Activated naive CD8-positive, alpha-beta T cell treated with anti-CD3 and anti-CD28 coated beads for 36 hours (primary cell): Measurements from ENCODE around the gene AAGAB. TPM values are rescaled to one million over a fixed set of nuclear protein-coding genes. Genes with fewer than 3 reads are reported as not detected.

Experiments
- DNase-seq: peaks from one replicate; pipeline ENCODE4 v3.0.0; 2021
- H3K27ac Mint-ChIP-seq: one replicate; pipeline ENCODE4 v1.8.0; 2022; ENCODE audit warnings: mild to moderate bottlenecking, moderate library complexity, mixed read lengths
- H3K27me3 Mint-ChIP-seq: one replicate; pipeline ENCODE4 v1.8.0; 2022; ENCODE audit warnings: mild to moderate bottlenecking, mixed read lengths
- H3K36me3 Mint-ChIP-seq: one replicate; pipeline ENCODE4 v1.8.0; 2021; ENCODE audit warnings: mild to moderate bottlenecking, mixed read lengths
- H3K4me1 Mint-ChIP-seq: one replicate; pipeline ENCODE4 v1.8.0; 2021; ENCODE audit warnings: mixed read lengths
- H3K4me3 Mint-ChIP-seq: one replicate; pipeline ENCODE4 v1.8.0; 2022; ENCODE audit warnings: mild to moderate bottlenecking, moderate library complexity, mixed read lengths
- H3K9me3 Mint-ChIP-seq: one replicate; pipeline ENCODE4 v1.8.0; 2022; ENCODE audit warnings: mixed read lengths
- total RNA-seq, 2 experiments: library from RNA; stranded (reverse); gene quantifications; one replicate each; pipeline ENCODE4 v1.2.3, GENCODE V29; 2021

Gene AAGAB
- total RNA-seq, 2 experiments from 2014 or later: 50.6 to 51.0 TPM

DNA sequence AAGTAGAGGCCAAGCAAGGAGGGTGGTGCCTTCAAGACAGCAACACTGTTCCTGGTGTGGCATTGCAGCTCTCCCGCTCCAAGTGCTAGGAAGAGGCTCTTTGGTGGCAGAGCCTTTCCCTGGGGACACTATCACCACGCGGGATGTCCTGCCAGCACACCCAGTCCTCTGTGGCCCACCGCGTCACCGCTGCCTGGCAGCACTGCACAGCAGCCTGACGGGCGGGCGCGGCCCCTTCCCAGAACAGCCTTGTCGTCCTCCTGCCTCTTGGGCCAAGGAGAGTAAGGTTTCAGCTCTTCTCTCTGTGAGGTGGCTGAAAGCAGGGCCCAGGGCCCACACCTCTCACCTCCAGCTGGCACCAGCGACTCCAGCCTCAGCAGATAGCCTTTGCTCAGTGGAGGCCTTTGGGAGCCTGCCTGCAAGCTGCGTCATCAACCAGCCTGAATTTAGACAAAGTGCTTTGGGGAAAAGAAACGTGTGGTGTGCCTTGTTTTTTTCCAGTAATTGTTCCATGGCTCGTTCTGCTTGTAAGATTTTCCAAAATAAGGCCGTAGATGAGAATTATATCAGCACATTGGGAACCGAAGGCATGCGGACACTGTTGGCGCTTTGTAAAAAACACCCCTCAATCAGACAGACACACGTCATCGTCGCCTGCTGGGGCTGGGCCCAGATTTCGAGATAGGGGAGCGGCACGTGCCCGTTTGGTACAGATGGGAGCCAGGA is 65.0 kb downstream of the AAGAB start:
- Mint-ChIP-seq H3K4me3 (no peak overlapping the region), H3K27me3 (no peaks in the 10 kb centered on the region), H3K36me3 (peaks cover 25% of the 10 kb centered on the region), H3K4me1 (peaks cover 5% of the 10 kb centered on the region), H3K9me3 (no peaks in the 10 kb centered on the region), H3K27ac (no peak overlapping the region)
- DNase-seq: no peak

DNA sequence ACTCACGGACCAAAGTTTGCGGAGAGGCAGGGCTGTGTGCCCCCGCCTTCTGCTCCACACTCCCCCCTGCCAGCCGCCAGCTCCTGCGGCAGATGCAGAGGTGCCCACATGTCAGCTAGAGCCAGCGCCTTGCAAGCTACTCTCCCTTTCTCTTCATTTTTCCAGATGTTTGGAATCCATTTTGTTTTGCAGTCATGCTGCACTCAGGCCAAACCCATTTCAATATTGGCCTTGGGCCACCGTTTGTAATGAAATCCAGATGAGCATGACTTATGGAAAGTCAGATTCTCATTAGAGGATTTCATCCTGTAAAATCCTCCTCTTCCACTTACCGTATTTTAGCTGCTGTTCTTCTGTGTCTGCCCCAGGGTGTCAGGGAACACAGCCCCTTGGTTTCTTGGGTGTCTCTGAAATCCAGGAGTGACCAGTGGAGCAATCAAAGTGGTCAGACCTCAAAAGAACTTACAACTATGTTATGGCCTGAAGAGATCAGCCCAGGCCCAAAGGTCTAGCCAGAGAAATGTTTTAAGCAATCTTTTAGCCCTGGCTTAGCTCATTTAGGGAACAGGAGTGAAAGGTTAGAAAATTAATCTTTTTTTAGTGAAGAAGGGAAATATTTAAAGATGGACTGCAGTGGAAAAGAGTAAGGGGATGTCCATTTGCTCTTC is 65.8 kb downstream of the AAGAB start:
- H3K27me3 Mint-ChIP-seq: no peaks in the 10 kb centered on the region
- H3K9me3 Mint-ChIP-seq: no peaks in the 10 kb centered on the region
- no peak for DNase-seq
- peaks cover 19% of the 10 kb centered on the region for H3K36me3 Mint-ChIP-seq
- H3K4me1 Mint-ChIP-seq: peaks cover 5% of the 10 kb centered on the region
- no peak overlapping the region for H3K27ac Mint-ChIP-seq
- no peak overlapping the region for H3K4me3 Mint-ChIP-seq

- Mint-ChIP-seq H3K4me3 (no peak overlapping the region), H3K36me3 (peaks cover 12% of the 10 kb centered on the region), H3K27me3 (no peaks in the 10 kb centered on the region), H3K4me1 (peaks cover 4% of the 10 kb centered on the region), H3K9me3 (no peaks in the 10 kb centered on the region), H3K27ac (no peak overlapping the region)
- DNase-seq: no peak
Measured at GRCh38 chr15:67187351-67187854, 67.1 kb downstream of the AAGAB start.

- no peak for DNase-seq
- H3K36me3 Mint-ChIP-seq: peaks cover 12% of the 10 kb centered on the region
- H3K4me3 Mint-ChIP-seq: no peak overlapping the region
- no peak overlapping the region for H3K27ac Mint-ChIP-seq
- no peaks in the 10 kb centered on the region for H3K27me3 Mint-ChIP-seq
- no peaks in the 10 kb centered on the region for H3K4me1 Mint-ChIP-seq
- no peaks in the 10 kb centered on the region for H3K9me3 Mint-ChIP-seq
Measured at GRCh38 chr15:67186688-67187087, 67.8 kb downstream of the AAGAB start.

DNA sequence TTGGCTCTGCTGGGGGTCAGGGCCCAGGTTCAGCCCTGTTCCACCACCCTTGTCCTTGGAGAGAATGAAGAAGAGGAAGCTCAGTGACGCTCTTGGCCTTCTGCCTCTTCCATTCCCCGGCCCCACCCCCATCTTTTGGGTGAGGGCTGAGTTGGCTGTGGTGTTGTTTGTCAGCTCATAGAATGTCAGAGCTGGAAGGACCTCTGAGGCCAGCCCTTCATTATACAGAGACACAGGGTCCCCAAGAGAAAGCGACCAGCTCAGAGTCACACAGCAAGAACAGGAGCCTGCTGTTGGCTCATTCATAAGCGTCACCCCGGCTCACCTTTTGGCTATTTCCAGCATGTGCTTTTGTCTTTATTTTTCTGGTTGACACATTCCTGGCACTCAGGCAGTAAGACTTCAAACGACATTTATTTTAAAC is 68.2 kb downstream of the AAGAB start:
- no peak for DNase-seq
- Mint-ChIP-seq H3K36me3 (peaks cover 12% of the 10 kb centered on the region), H3K4me1 (no peaks in the 10 kb centered on the region), H3K4me3 (no peak overlapping the region), H3K9me3 (no peaks in the 10 kb centered on the region), H3K27me3 (no peaks in the 10 kb centered on the region), H3K27ac (no peak overlapping the region)

DNA sequence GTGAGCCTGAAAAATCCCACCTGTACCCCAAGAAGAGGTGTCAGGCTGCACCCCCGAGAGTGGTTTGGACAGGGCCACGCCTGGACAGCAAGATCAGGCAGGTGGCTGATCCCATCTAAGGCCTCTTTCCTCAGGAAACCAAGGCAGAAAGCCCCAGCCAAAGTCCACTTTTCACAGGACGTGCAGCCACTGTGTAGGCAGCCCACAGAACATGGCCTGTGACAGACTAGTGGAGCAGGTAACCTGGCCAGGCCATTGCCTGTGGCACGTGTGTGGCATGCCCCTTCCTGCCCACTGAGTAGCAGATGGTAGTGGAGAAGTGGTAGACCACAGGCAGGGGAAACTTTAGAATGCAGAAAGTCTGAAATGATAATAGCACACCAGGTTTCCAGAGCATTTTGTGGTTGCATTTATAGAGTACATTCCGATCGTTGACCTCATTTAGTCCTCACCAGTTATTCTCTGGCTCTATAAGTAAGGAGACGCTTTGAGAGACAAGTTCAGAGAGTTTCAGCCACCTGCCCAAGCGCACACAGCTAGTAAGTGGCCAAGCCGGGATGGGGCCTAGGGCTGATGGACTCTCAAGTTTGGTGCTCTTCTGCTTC is 68.7 kb downstream of the AAGAB start:
- no peaks in the 10 kb centered on the region for H3K27me3 Mint-ChIP-seq
- H3K9me3 Mint-ChIP-seq: no peaks in the 10 kb centered on the region
- no peak overlapping the region for H3K27ac Mint-ChIP-seq
- H3K4me3 Mint-ChIP-seq: no peak overlapping the region
- no peaks in the 10 kb centered on the region for H3K4me1 Mint-ChIP-seq
- peak; percentile 18 for DNase-seq
- peaks cover 11% of the 10 kb centered on the region for H3K36me3 Mint-ChIP-seq

GRCh38 chr15:67185051-67185450 is 69.4 kb downstream of the AAGAB start:
- no peak overlapping the region for H3K4me3 Mint-ChIP-seq
- H3K27ac Mint-ChIP-seq: peak overlapping the region; percentile 1
- peaks cover 8% of the 10 kb centered on the region for H3K36me3 Mint-ChIP-seq
- no peaks in the 10 kb centered on the region for H3K9me3 Mint-ChIP-seq
- no peak for DNase-seq
- H3K27me3 Mint-ChIP-seq: no peaks in the 10 kb centered on the region
- H3K4me1 Mint-ChIP-seq: no peaks in the 10 kb centered on the region

- Mint-ChIP-seq H3K36me3 (peaks cover 6% of the 10 kb centered on the region), H3K4me1 (no peaks in the 10 kb centered on the region), H3K9me3 (no peaks in the 10 kb centered on the region), H3K27me3 (no peaks in the 10 kb centered on the region), H3K27ac (no peak overlapping the region), H3K4me3 (no peak overlapping the region)
- no peak for DNase-seq
Measured at GRCh38 chr15:67184208-67184925, 70.1 kb downstream of the AAGAB start.

DNA sequence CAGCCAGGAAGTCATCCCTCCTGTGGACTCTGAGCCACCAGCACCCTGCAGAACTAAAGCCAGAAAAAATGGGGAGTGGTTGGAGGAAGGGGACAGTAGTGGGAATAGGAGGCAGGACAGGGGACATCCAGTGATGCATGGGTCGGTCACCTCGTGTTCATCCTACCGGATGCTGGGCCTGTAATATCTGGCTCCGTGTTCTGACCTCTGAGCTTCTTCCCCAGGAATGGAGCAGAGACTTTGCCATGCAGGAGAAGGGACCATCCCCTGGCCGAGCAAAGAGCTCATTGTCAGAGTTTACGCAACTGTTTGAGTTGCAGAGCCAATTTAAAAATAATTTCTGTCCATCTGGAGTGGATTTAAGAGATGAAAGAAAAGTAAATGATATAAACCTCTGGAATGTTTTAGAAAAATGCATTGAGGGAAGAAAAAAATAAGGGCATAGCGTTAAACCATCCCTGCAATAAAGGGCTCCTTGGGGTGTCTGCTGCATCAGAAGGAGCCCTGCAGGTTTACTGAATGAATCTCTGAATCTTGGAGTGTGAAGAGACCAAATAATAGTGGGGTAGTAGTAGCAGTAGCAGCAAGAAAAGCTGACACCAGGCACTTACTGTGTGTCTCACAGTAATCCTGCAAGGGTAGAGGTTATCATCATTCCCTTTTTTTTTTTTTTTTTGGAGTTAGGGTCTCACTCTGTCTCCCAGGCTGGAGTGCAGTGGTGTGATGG is 70.9 kb downstream of the AAGAB start:
- Mint-ChIP-seq H3K27ac (no peak overlapping the region), H3K27me3 (no peaks in the 10 kb centered on the region), H3K9me3 (no peaks in the 10 kb centered on the region), H3K4me1 (no peaks in the 10 kb centered on the region), H3K4me3 (no peak overlapping the region), H3K36me3 (peaks cover 9% of the 10 kb centered on the region)
- no peak for DNase-seq

- Mint-ChIP-seq H3K27me3 (no peaks in the 10 kb centered on the region), H3K27ac (no peak overlapping the region)
- DNase-seq: no peak
Measured at GRCh38 chr15:67181221-67181639, 73.2 kb downstream of the AAGAB start.

DNA sequence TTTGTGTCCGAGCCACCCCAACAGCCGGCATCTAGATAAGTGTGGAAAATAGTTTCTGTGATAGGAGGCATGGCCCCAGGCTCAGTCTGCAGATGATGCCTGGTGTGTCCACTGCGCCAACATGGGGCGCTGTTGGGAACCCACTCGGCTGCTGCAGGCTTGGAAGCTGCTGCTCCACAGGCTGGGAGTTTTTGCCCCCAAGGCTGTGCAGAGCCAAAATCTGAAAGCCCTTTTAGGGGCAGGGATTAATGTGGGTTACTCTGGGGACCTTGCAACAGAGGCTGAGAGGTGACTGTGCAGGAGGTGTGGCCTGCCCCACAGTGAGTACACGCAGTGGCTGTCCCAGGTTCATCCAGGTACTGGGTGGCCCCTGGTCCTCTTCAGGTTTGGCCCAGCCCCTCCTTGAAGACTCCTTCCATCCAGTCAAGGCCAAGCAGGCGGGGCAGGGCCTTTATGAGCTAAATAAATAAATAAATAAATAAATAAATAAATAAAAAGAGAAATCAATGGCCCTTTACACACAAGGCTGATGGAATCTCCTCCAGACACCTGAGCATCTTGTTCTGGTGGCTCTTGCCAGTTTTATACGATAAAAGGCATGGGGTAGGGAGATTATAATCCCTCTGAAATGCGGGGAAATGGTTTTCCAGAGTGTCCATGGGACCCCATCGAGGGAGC is 73.8 kb downstream of the AAGAB start:
- H3K4me3 Mint-ChIP-seq: no peak overlapping the region
- H3K9me3 Mint-ChIP-seq: no peaks in the 10 kb centered on the region
- H3K27me3 Mint-ChIP-seq: no peaks in the 10 kb centered on the region
- peaks cover 9% of the 10 kb centered on the region for H3K4me1 Mint-ChIP-seq
- DNase-seq: no peak
- peaks cover 8% of the 10 kb centered on the region for H3K36me3 Mint-ChIP-seq
- H3K27ac Mint-ChIP-seq: no peak overlapping the region

More at GRCh38 chr15:67181221-67181639, 73.2 kb downstream of the AAGAB start:
- peaks cover 10% of the 10 kb centered on the region for H3K36me3 Mint-ChIP-seq
- H3K9me3 Mint-ChIP-seq: no peaks in the 10 kb centered on the region
- peaks cover 4% of the 10 kb centered on the region for H3K4me1 Mint-ChIP-seq
- no peak overlapping the region for H3K4me3 Mint-ChIP-seq

GRCh38 chr15:67180035-67180434 is 74.4 kb downstream of the AAGAB start:
- no peaks in the 10 kb centered on the region for H3K27me3 Mint-ChIP-seq
- H3K9me3 Mint-ChIP-seq: no peaks in the 10 kb centered on the region
- peak overlapping the region; percentile 3 for H3K27ac Mint-ChIP-seq
- H3K36me3 Mint-ChIP-seq: peaks cover 8% of the 10 kb centered on the region
- DNase-seq: no peak
- no peak overlapping the region for H3K4me3 Mint-ChIP-seq
- peaks cover 15% of the 10 kb centered on the region for H3K4me1 Mint-ChIP-seq

- Mint-ChIP-seq H3K4me1 (peaks cover 20% of the 10 kb centered on the region), H3K27me3 (no peaks in the 10 kb centered on the region), H3K27ac (peak overlapping the region; percentile 3), H3K9me3 (no peaks in the 10 kb centered on the region), H3K4me3 (no peak overlapping the region), H3K36me3 (peaks cover 11% of the 10 kb centered on the region)
- no peak for DNase-seq
Measured at GRCh38 chr15:67179411-67179995, 75.0 kb downstream of the AAGAB start.
